GM12874 (cell line): Measurements from ENCODE around the gene BUB1.

Experiments
- CTCF ChIP-seq: IDR thresholded peaks from 2 replicates; pipeline ENCODE4 v1.5.1; 2011; ENCODE audit warnings: low read depth, mild to moderate bottlenecking, control low read depth, low read length, moderate library complexity; ENCODE audit not compliant: insufficient read depth

The BUB1 gene

GRCh38 chr2:110677530-110678456, at the start of gene BUB1:
TSS of gene BUB1 (minus strand) at chr2:110678063. CDS start at chr2:110677995, 68 bp downstream.
- TF ChIP-seq CTCF = no peak

- no peak for TF ChIP-seq CTCF
Measured at GRCh38 chr2:110726285-110726684, 48.4 kb upstream of the BUB1 start.

GRCh38 chr2:110725859-110726258, 48.0 kb upstream of the BUB1 start:
- TF ChIP-seq CTCF = no peak

- TF ChIP-seq CTCF = no peak
Measured at GRCh38 chr2:110725370-110725769, 47.5 kb upstream of the BUB1 start.

GRCh38 chr2:110724820-110725219, 47.0 kb upstream of the BUB1 start:
- no peak for TF ChIP-seq CTCF

- no peak for TF ChIP-seq CTCF
Measured at GRCh38 chr2:110720547-110720946, 42.7 kb upstream of the BUB1 start.

GRCh38 chr2:110718990-110719389, 41.1 kb upstream of the BUB1 start:
- TF ChIP-seq CTCF = no peak
